DND-41 (cell line): ENCODE measurements around the gene TET1.

Source experiments
- ATAC-seq: fragments of 200-7000 bp; cut with Tn5 transposase; 3 replicates; pipeline ENCODE4 v1.9.1; 2021; ENCODE audit warnings: low read depth; ENCODE audit not compliant: insufficient read depth
- DNase-seq: peaks from one replicate; pipeline ENCODE4 v3.0.0-alpha.2; 2020
- H2AFZ ChIP-seq: 2 replicates; pipeline ENCODE4 v1.6.0; 2012; ENCODE audit warnings: low read depth, low read length
- H3K27ac ChIP-seq: 2 replicates; pipeline ENCODE4 v1.5.1; 2012; ENCODE audit warnings: low read length, inconsistent platforms
- H3K27me3 ChIP-seq: fragments of 200-600 bp; sonication (generic); 2 replicates; pipeline ENCODE4 v1.6.0; 2012; ENCODE audit warnings: low read length, mild to moderate bottlenecking, inconsistent platforms; ENCODE audit not compliant: insufficient read depth, poor library complexity
- H3K36me3 ChIP-seq: 2 replicates; pipeline ENCODE4 v1.5.1; 2012; ENCODE audit warnings: low read length, inconsistent platforms; ENCODE audit not compliant: insufficient read depth
- H3K4me1 ChIP-seq: 2 replicates; pipeline ENCODE4 v1.5.1; 2012; ENCODE audit warnings: mild to moderate bottlenecking, low read length; ENCODE audit not compliant: insufficient read depth
- H3K4me2 ChIP-seq: 2 replicates; pipeline ENCODE4 v1.6.0; 2012; ENCODE audit warnings: mild to moderate bottlenecking, moderate library complexity, low read length, inconsistent platforms; ENCODE audit not compliant: insufficient read depth
- H3K4me3 ChIP-seq, 2 experiments: fragments of 200-600 bp in 1 of 2; shearing (Covaris generic) in 1 of 2; 2 replicates each; pipeline ENCODE4 v1.5.1; 2012 to 2016; ENCODE audit warnings: inconsistent platforms in 2 of 2, low read length in 2 of 2, mild to moderate bottlenecking in 2 of 2, low read depth in 1 of 2, moderate library complexity in 1 of 2
- H3K79me2 ChIP-seq: 2 replicates; pipeline ENCODE4 v1.6.0; 2012; ENCODE audit warnings: low read length, inconsistent platforms; ENCODE audit not compliant: insufficient read depth
- H3K9ac ChIP-seq: 2 replicates; pipeline ENCODE4 v1.6.0; 2012; ENCODE audit warnings: low read depth, mild to moderate bottlenecking, inconsistent platforms, low read length, moderate library complexity
- H3K9me3 ChIP-seq: 2 replicates; pipeline ENCODE4 v1.5.1; 2012; ENCODE audit warnings: low read length, moderate library complexity, mild to moderate bottlenecking, inconsistent platforms; ENCODE audit not compliant: insufficient read depth, severe bottlenecking
- H4K20me1 ChIP-seq: 2 replicates; pipeline ENCODE4 v1.6.0; 2012; ENCODE audit warnings: low read length; ENCODE audit not compliant: insufficient read depth
- EZH2 ChIP-seq: IDR thresholded peaks from 3 replicates; pipeline ENCODE4 v1.6.1; 2012; ENCODE audit warnings: borderline replicate concordance, low read depth, mild to moderate bottlenecking, moderate library complexity, low read length, inconsistent platforms; ENCODE audit not compliant: severe bottlenecking
- TF ChIP-seq, protein P1 (sequence below): IDR thresholded peaks from 2 replicates; pipeline ENCODE4 v1.5.1; 2012; ENCODE audit warnings: borderline replicate concordance, low read length, moderate library complexity, mild to moderate bottlenecking; ENCODE audit not compliant: poor library complexity, severe bottlenecking; ENCODE audit errors: extremely low read depth

Gene TET1

DNA sequence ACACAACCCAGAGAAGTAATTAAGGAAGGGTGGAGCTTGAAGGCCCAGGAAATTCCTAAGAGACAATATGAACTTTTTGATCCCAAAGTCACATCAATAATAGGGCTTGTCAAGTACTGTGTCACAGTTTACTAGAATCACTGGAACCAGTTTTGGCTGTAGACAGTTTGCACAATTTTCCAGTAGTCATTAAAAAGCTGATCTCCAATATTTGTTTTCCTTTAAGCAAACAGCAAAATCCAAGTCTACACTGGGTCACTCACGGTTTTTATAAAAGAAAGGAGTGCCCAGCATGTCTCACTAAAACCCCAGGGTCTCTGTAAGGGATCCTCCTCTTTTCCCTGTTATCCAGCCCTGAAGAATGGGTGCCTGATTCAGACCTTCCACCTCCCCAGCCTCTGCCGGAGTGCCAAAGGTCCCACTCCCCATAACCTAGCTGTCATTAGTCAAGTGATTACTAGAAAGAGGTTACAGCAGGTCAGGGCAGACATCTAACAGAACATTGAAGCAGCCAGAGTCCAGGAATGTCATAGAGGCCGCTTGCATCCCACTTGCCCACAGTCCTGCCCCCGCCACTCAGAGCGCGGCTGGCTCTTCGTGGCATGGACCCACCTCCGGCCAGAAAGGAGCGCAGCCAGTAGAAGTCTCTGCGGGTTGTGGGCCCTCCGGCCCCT lies 33.4 kb upstream of the TET1 start:
- TF ChIP-seq, protein P1, sequence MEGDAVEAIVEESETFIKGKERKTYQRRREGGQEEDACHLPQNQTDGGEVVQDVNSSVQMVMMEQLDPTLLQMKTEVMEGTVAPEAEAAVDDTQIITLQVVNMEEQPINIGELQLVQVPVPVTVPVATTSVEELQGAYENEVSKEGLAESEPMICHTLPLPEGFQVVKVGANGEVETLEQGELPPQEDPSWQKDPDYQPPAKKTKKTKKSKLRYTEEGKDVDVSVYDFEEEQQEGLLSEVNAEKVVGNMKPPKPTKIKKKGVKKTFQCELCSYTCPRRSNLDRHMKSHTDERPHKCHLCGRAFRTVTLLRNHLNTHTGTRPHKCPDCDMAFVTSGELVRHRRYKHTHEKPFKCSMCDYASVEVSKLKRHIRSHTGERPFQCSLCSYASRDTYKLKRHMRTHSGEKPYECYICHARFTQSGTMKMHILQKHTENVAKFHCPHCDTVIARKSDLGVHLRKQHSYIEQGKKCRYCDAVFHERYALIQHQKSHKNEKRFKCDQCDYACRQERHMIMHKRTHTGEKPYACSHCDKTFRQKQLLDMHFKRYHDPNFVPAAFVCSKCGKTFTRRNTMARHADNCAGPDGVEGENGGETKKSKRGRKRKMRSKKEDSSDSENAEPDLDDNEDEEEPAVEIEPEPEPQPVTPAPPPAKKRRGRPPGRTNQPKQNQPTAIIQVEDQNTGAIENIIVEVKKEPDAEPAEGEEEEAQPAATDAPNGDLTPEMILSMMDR: no peak
- TF ChIP-seq EZH2: no peak
- peak overlapping the region; percentile 88 for H3K27ac ChIP-seq

DNA sequence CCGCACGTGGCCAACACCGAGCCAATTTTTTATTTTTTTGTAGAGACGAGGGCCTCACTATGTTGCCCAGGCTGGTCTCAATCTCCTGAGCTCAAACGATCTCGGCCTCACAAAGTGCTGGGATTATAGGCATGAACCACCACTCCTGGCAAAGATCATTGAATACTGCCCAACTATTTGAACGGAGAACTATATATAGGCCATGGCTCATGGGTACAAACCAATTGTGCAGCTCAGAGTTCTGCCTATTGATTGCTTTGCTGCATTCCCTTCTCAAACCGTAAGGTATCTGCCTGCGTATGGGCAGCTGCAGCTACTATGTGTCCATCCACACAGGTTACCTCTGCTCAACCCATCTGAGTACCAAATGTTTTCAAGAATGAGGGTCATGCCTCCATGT lies 23.2 kb upstream of the TET1 start:
- Histone ChIP-seq H3K4me1 (no peaks in the 10 kb centered on the region), H3K79me2 (no peaks in the 10 kb centered on the region), H3K9ac (no peak overlapping the region), H3K9me3 (no peaks in the 10 kb centered on the region), H3K27me3 (no peaks in the 10 kb centered on the region), H4K20me1 (no peaks in the 10 kb centered on the region), H3K36me3 (no peaks in the 10 kb centered on the region), H3K4me3 (no peak overlapping the region), H2AFZ (no peak overlapping the region), H3K27ac (no peak overlapping the region), H3K4me2 (no peak overlapping the region)
- TF ChIP-seq EZH2: no peak
- TF ChIP-seq, protein P1: no peak
- DNase-seq (no peak), ATAC-seq (no peak)

More for the DNA sequence above, 33.4 kb upstream of the TET1 start:
- H3K4me1 ChIP-seq: peaks cover 17% of the 10 kb centered on the region
- H2AFZ ChIP-seq: peak overlapping the region; percentile 91
- no peaks in the 10 kb centered on the region for H4K20me1 ChIP-seq
- ATAC-seq (no peak; the same call in 2 of the 3 replicates), DNase-seq (no peak)
- peaks cover 14% of the 10 kb centered on the region for H3K36me3 ChIP-seq
- H3K27me3 ChIP-seq: no peaks in the 10 kb centered on the region
- no peaks in the 10 kb centered on the region for H3K9me3 ChIP-seq
- peak overlapping the region; percentile 69 to 75; a peak in 3 of 4 replicates for H3K4me3 ChIP-seq
- H3K9ac ChIP-seq: peak overlapping the region; percentile 86
- H3K79me2 ChIP-seq: peaks cover 21% of the 10 kb centered on the region
- H3K4me2 ChIP-seq: peak overlapping the region; percentile 66

DNA sequence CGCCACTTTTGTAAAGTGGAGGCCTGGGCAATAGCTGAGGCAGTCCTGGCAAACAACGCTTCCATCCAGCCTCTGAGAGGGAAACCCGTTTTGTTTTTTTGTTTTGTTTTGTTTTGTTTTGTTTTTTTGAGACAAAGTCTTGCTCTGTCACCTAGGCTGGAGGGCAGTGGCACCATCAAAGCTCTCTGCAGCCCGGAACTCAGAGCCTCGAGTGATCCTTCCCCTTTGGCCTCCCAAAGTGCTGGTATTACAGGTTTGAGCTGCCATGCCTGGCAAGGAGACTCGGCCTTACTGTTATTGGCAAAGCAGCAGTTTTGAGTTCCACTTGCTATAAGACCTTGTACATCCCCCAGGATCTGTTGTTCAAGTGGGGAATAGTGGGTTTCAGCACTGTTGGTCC lies 22.3 kb upstream of the TET1 start:
- no peak overlapping the region for H3K4me3 ChIP-seq
- no peaks in the 10 kb centered on the region for H3K27me3 ChIP-seq
- no peaks in the 10 kb centered on the region for H3K4me1 ChIP-seq
- TF ChIP-seq, protein P1: no peak
- no peak for TF ChIP-seq EZH2
- no peaks in the 10 kb centered on the region for H3K9me3 ChIP-seq
- H2AFZ ChIP-seq: no peak overlapping the region
- H3K36me3 ChIP-seq: no peaks in the 10 kb centered on the region
- H3K9ac ChIP-seq: no peak overlapping the region
- no peak overlapping the region for H3K4me2 ChIP-seq
- no peaks in the 10 kb centered on the region for H4K20me1 ChIP-seq
- DNase-seq: no peak
- H3K79me2 ChIP-seq: no peaks in the 10 kb centered on the region
- no peak for ATAC-seq
- H3K27ac ChIP-seq: no peak overlapping the region
